ENCODE measurements around the gene TMEM255B.

The TMEM255B gene

DNA sequence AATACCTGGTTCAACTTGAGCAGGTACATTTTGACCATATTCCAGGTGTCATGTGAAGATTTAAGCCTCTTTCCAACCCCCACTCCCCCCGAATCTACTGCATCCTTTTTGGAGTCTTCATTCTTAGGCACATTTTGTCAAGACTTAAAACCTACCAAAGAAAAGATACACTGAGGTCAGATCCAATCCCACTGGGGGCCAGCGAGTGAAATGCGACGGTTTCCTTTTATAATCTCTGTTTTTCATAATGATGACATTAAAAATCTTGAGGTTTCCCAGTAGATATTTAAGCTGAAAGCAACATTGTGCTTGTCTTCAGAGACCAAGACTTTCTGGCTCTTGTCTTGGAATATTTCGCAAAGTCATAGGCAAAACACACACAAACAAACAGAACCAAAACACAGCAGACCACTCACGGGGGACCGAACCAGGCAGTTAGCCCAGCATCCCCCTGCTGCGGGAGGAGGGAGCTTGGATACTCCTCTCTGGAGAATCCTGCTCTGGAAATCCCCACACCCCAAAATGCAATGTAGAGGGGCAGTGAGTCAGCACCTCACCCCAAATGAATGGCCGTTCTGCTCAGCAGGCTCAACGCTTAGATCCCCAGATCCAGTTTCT is 105.4 kb downstream of the TMEM255B start:
- DNase-seq (ENCODE audit: low read depth): peak; percentile 32
- H3K4me3 ChIP-seq (ENCODE audit: low read length): peak overlapping the region; percentile 63
- TF ChIP-seq, protein P1, sequence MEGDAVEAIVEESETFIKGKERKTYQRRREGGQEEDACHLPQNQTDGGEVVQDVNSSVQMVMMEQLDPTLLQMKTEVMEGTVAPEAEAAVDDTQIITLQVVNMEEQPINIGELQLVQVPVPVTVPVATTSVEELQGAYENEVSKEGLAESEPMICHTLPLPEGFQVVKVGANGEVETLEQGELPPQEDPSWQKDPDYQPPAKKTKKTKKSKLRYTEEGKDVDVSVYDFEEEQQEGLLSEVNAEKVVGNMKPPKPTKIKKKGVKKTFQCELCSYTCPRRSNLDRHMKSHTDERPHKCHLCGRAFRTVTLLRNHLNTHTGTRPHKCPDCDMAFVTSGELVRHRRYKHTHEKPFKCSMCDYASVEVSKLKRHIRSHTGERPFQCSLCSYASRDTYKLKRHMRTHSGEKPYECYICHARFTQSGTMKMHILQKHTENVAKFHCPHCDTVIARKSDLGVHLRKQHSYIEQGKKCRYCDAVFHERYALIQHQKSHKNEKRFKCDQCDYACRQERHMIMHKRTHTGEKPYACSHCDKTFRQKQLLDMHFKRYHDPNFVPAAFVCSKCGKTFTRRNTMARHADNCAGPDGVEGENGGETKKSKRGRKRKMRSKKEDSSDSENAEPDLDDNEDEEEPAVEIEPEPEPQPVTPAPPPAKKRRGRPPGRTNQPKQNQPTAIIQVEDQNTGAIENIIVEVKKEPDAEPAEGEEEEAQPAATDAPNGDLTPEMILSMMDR (IDR thresholded peaks at IDR 0.05; ENCODE audit: insufficient read depth, low read depth, low read length, missing control alignments): no peak

DNA sequence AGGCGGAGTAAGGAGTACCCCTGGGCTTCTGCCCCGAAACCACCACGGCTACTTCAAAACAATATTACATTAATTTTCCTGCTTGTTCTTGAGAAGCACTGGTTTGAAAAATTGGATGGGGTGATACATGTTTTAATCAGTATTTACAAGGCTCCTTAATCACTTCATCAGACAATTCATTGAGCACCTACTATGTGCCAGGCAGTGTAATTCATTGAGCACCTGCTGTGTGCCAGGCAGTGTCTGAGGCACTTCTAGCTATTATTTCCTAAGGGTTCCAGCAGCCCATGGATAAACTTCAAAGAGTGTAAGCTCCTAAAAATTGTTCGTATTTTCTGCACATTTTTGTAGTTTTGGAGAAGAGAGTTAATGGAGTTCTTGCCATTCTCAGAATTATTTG is 106.4 kb downstream of the TMEM255B start:
- no peak for DNase-seq (ENCODE audit: low read depth)
- TF ChIP-seq, protein P1 (IDR thresholded peaks at IDR 0.05; ENCODE audit: insufficient read depth, low read depth, low read length, missing control alignments): no peak
- H3K4me3 ChIP-seq (ENCODE audit: low read length): no peak overlapping the region

All from epithelial cell of esophagus (primary cell).